ENCODE results near the gene USP7. TPM values are rescaled to one million over a fixed set of nuclear protein-coding genes. Genes with fewer than 3 reads are reported as not detected.

The USP7 gene
- total RNA-seq, 1 donor from 2014 or later: 57.9 TPM

- Histone ChIP-seq H3K9ac (ENCODE audit: low read depth in 1 of 3, low read length in 3 of 3) (no peak overlapping the region), H3K9me3 (ENCODE audit: control insufficient read depth in 3 of 3, low read length in 3 of 3) (no peaks in the 10 kb centered on the region), H3K27ac (ENCODE audit: low read depth, low read length) (peak overlapping the region; percentile 32), H3K4me3 (ENCODE audit: low read length in 3 of 3) (peak overlapping the region in 2 of 3 donors; percentile 8 to 49), H3K36me3 (ENCODE audit: control insufficient read depth in 3 of 3, insufficient read depth in 3 of 3, low read length in 3 of 3) (no peaks in the 10 kb centered on the region), H3K27me3 (ENCODE audit: control insufficient read depth in 3 of 3, insufficient read depth in 3 of 3, low read length in 3 of 3) (no peaks in the 10 kb centered on the region), H3K4me1 (ENCODE audit: control insufficient read depth in 3 of 3, insufficient read depth in 3 of 3, low read length in 3 of 3) (peaks cover 69 to 75% (median 72%) of the 10 kb centered on the region in 3 donors)
Observed at GRCh38 chr16:8956265-8957062, 7.2 kb downstream of the USP7 start.

- H3K27ac ChIP-seq (ENCODE audit: low read depth, low read length): peak overlapping the region; percentile 32
Observed at GRCh38 chr16:8955828-8956227, 7.9 kb downstream of the USP7 start.

GRCh38 chr16:8953064-8953463 lies 10.6 kb downstream of the USP7 start:
- Histone ChIP-seq H3K27ac (ENCODE audit: low read depth, low read length) (no peak overlapping the region), H3K4me1 (ENCODE audit: control insufficient read depth in 3 of 3, insufficient read depth in 3 of 3, low read length in 3 of 3) (peaks cover 62 to 74% (median 64%) of the 10 kb centered on the region in 3 donors), H3K9me3 (ENCODE audit: control insufficient read depth in 3 of 3, low read length in 3 of 3) (no peaks in the 10 kb centered on the region), H3K9ac (ENCODE audit: low read depth in 1 of 3, low read length in 3 of 3) (no peak overlapping the region), H3K27me3 (ENCODE audit: control insufficient read depth in 3 of 3, insufficient read depth in 3 of 3, low read length in 3 of 3) (no peaks in the 10 kb centered on the region), H3K4me3 (ENCODE audit: low read length in 3 of 3) (no peak overlapping the region), H3K36me3 (ENCODE audit: control insufficient read depth in 3 of 3, insufficient read depth in 3 of 3, low read length in 3 of 3) (no peaks in the 10 kb centered on the region)

More at GRCh38 chr16:8955828-8956227, 7.9 kb downstream of the USP7 start:
- Histone ChIP-seq H3K27me3 (ENCODE audit: control insufficient read depth in 3 of 3, insufficient read depth in 3 of 3, low read length in 3 of 3) (no peaks in the 10 kb centered on the region), H3K9ac (ENCODE audit: low read depth in 1 of 3, low read length in 3 of 3) (no peak overlapping the region), H3K4me3 (ENCODE audit: low read length in 3 of 3) (no peak overlapping the region), H3K4me1 (ENCODE audit: control insufficient read depth in 3 of 3, insufficient read depth in 3 of 3, low read length in 3 of 3) (peaks cover 73 to 78% (median 75%) of the 10 kb centered on the region in 3 donors), H3K36me3 (ENCODE audit: control insufficient read depth in 3 of 3, insufficient read depth in 3 of 3, low read length in 3 of 3) (no peaks in the 10 kb centered on the region), H3K9me3 (ENCODE audit: control insufficient read depth in 3 of 3, low read length in 3 of 3) (no peaks in the 10 kb centered on the region)

GRCh38 chr16:8952281-8952751 lies 11.4 kb downstream of the USP7 start:
- Histone ChIP-seq H3K27ac (ENCODE audit: low read depth, low read length) (no peak overlapping the region), H3K36me3 (ENCODE audit: control insufficient read depth in 3 of 3, insufficient read depth in 3 of 3, low read length in 3 of 3) (no peaks in the 10 kb centered on the region), H3K9ac (ENCODE audit: low read depth in 1 of 3, low read length in 3 of 3) (no peak overlapping the region), H3K27me3 (ENCODE audit: control insufficient read depth in 3 of 3, insufficient read depth in 3 of 3, low read length in 3 of 3) (no peaks in the 10 kb centered on the region), H3K9me3 (ENCODE audit: control insufficient read depth in 3 of 3, low read length in 3 of 3) (no peaks in the 10 kb centered on the region), H3K4me3 (ENCODE audit: low read length in 3 of 3) (no peak overlapping the region), H3K4me1 (ENCODE audit: control insufficient read depth in 3 of 3, insufficient read depth in 3 of 3, low read length in 3 of 3) (peaks cover 63 to 73% (median 64%) of the 10 kb centered on the region in 3 donors)

GRCh38 chr16:8951447-8952280 lies 12.0 kb downstream of the USP7 start:
- no peaks in the 10 kb centered on the region for H3K36me3 ChIP-seq (ENCODE audit: control insufficient read depth in 3 of 3, insufficient read depth in 3 of 3, low read length in 3 of 3)
- peak overlapping the region in 2 of 3 donors; percentile 10 to 28 for H3K9ac ChIP-seq (ENCODE audit: low read depth in 1 of 3, low read length in 3 of 3)
- no peaks in the 10 kb centered on the region for H3K9me3 ChIP-seq (ENCODE audit: control insufficient read depth in 3 of 3, low read length in 3 of 3)
- peak overlapping the region in 1 of 3 donors; percentile 56 for H3K4me3 ChIP-seq (ENCODE audit: low read length in 3 of 3)
- H3K27ac ChIP-seq (ENCODE audit: low read depth, low read length): no peak overlapping the region
- peaks cover 57 to 67% (median 61%) of the 10 kb centered on the region in 3 donors for H3K4me1 ChIP-seq (ENCODE audit: control insufficient read depth in 3 of 3, insufficient read depth in 3 of 3, low read length in 3 of 3)
- no peaks in the 10 kb centered on the region for H3K27me3 ChIP-seq (ENCODE audit: control insufficient read depth in 3 of 3, insufficient read depth in 3 of 3, low read length in 3 of 3)

GRCh38 chr16:8950580-8951077 lies 13.1 kb downstream of the USP7 start:
- no peak overlapping the region for H3K27ac ChIP-seq (ENCODE audit: low read depth, low read length)
- no peaks in the 10 kb centered on the region for H3K9me3 ChIP-seq (ENCODE audit: control insufficient read depth in 3 of 3, low read length in 3 of 3)
- H3K4me3 ChIP-seq (ENCODE audit: low read length in 3 of 3): no peak overlapping the region
- peaks cover 53 to 57% (median 56%) of the 10 kb centered on the region in 3 donors for H3K4me1 ChIP-seq (ENCODE audit: control insufficient read depth in 3 of 3, insufficient read depth in 3 of 3, low read length in 3 of 3)
- no peaks in the 10 kb centered on the region for H3K27me3 ChIP-seq (ENCODE audit: control insufficient read depth in 3 of 3, insufficient read depth in 3 of 3, low read length in 3 of 3)
- H3K36me3 ChIP-seq (ENCODE audit: control insufficient read depth in 3 of 3, insufficient read depth in 3 of 3, low read length in 3 of 3): no peaks in the 10 kb centered on the region
- H3K9ac ChIP-seq (ENCODE audit: low read depth in 1 of 3, low read length in 3 of 3): no peak overlapping the region

- Histone ChIP-seq H3K27me3 (ENCODE audit: control insufficient read depth in 3 of 3, insufficient read depth in 3 of 3, low read length in 3 of 3) (no peaks in the 10 kb centered on the region), H3K27ac (ENCODE audit: low read depth, low read length) (no peak overlapping the region), H3K9me3 (ENCODE audit: control insufficient read depth in 3 of 3, low read length in 3 of 3) (no peaks in the 10 kb centered on the region), H3K9ac (ENCODE audit: low read depth in 1 of 3, low read length in 3 of 3) (no peak overlapping the region), H3K4me1 (ENCODE audit: control insufficient read depth in 3 of 3, insufficient read depth in 3 of 3, low read length in 3 of 3) (peaks cover 56 to 62% (median 56%) of the 10 kb centered on the region in 3 donors), H3K36me3 (ENCODE audit: control insufficient read depth in 3 of 3, insufficient read depth in 3 of 3, low read length in 3 of 3) (no peaks in the 10 kb centered on the region), H3K4me3 (ENCODE audit: low read length in 3 of 3) (no peak overlapping the region)
Observed at GRCh38 chr16:8949536-8950418, 13.9 kb downstream of the USP7 start.

- no peak overlapping the region for H3K27ac ChIP-seq (ENCODE audit: low read depth, low read length)
- H3K9me3 ChIP-seq (ENCODE audit: control insufficient read depth in 3 of 3, low read length in 3 of 3): no peaks in the 10 kb centered on the region
- peaks cover 61 to 69% (median 65%) of the 10 kb centered on the region in 3 donors for H3K4me1 ChIP-seq (ENCODE audit: control insufficient read depth in 3 of 3, insufficient read depth in 3 of 3, low read length in 3 of 3)
- no peak overlapping the region for H3K4me3 ChIP-seq (ENCODE audit: low read length in 3 of 3)
- no peaks in the 10 kb centered on the region for H3K27me3 ChIP-seq (ENCODE audit: control insufficient read depth in 3 of 3, insufficient read depth in 3 of 3, low read length in 3 of 3)
- no peak overlapping the region for H3K9ac ChIP-seq (ENCODE audit: low read depth in 1 of 3, low read length in 3 of 3)
- no peaks in the 10 kb centered on the region for H3K36me3 ChIP-seq (ENCODE audit: control insufficient read depth in 3 of 3, insufficient read depth in 3 of 3, low read length in 3 of 3)
Observed at GRCh38 chr16:8948831-8949230, 14.9 kb downstream of the USP7 start.

GRCh38 chr16:8948069-8948593 lies 15.6 kb downstream of the USP7 start:
- Histone ChIP-seq H3K9me3 (ENCODE audit: control insufficient read depth in 3 of 3, low read length in 3 of 3) (no peaks in the 10 kb centered on the region), H3K9ac (ENCODE audit: low read depth in 1 of 3, low read length in 3 of 3) (no peak overlapping the region), H3K27me3 (ENCODE audit: control insufficient read depth in 3 of 3, insufficient read depth in 3 of 3, low read length in 3 of 3) (no peaks in the 10 kb centered on the region), H3K36me3 (ENCODE audit: control insufficient read depth in 3 of 3, insufficient read depth in 3 of 3, low read length in 3 of 3) (no peaks in the 10 kb centered on the region), H3K27ac (ENCODE audit: low read depth, low read length) (no peak overlapping the region), H3K4me1 (ENCODE audit: control insufficient read depth in 3 of 3, insufficient read depth in 3 of 3, low read length in 3 of 3) (peaks cover 65 to 72% (median 69%) of the 10 kb centered on the region in 3 donors), H3K4me3 (ENCODE audit: low read length in 3 of 3) (no peak overlapping the region)

Data from skeletal muscle tissue (tissue), 4 donors.